ACC112 (cell line): ENCODE results near the gene OAT.
"Not testable (repeated sequence)": the region's sequence is repeated elsewhere in the genome, so short reads cannot be mapped to it uniquely, and the experiment has no call there.

Experiments
- H2AFZ ChIP-seq: fragments of 200-600 bp; sonication (generic); one replicate; pipeline ENCODE4 v1.6.0; 2017; ENCODE audit warnings: antibody characterized with exemption, low read length; ENCODE audit not compliant: unreplicated experiment
- H3K27ac ChIP-seq: fragments of 200-600 bp; sonication (generic); 2 replicates; pipeline ENCODE4 v1.5.1; 2014; ENCODE audit warnings: low read depth, mild to moderate bottlenecking, antibody characterized with exemption, low read length, moderate library complexity
- H3K27me3 ChIP-seq: fragments of 200-600 bp; sonication (generic); 2 replicates; pipeline ENCODE4 v1.6.1; 2014; ENCODE audit warnings: mild to moderate bottlenecking, antibody characterized with exemption, low read length, moderate library complexity, mixed read lengths; ENCODE audit not compliant: insufficient read depth
- H3K36me3 ChIP-seq: fragments of 200-600 bp; sonication (generic); 2 replicates; pipeline ENCODE4 v1.6.1; 2016; ENCODE audit warnings: mild to moderate bottlenecking, antibody characterized with exemption, low read length, moderate library complexity, mixed read lengths; ENCODE audit not compliant: insufficient read depth
- H3K4me1 ChIP-seq: fragments of 200-600 bp; sonication (generic); one replicate; pipeline ENCODE4 v1.6.1; 2016; ENCODE audit warnings: low read length, mixed read lengths; ENCODE audit not compliant: insufficient read depth, unreplicated experiment, control insufficient read depth
- H3K4me3 ChIP-seq: fragments of 200-600 bp; sonication (generic); 2 replicates; pipeline ENCODE4 v1.5.1; 2014; ENCODE audit warnings: mild to moderate bottlenecking, low read depth, low read length
- H3K79me2 ChIP-seq: fragments of 200-600 bp; sonication (generic); one replicate; pipeline ENCODE4 v1.6.0; 2016; ENCODE audit warnings: low read length; ENCODE audit not compliant: control insufficient read depth, unreplicated experiment, insufficient read depth

Gene OAT

GRCh38 chr10:124446830-124447750 lies 28.4 kb upstream of the OAT start:
- Histone ChIP-seq H3K36me3 (no peaks in the 10 kb centered on the region), H2AFZ (no peak overlapping the region), H3K4me3 (no peak overlapping the region), H3K79me2 (no peaks in the 10 kb centered on the region), H3K27ac (no peak overlapping the region), H3K4me1 (no peaks in the 10 kb centered on the region), H3K27me3 (peaks cover 80% of the 10 kb centered on the region)

- not testable (repeated sequence) for H3K4me1 ChIP-seq, H3K79me2 ChIP-seq, H3K4me3 ChIP-seq, H2AFZ ChIP-seq, H3K36me3 ChIP-seq, H3K27ac ChIP-seq
- H3K27me3 ChIP-seq = peaks cover 32% of the 10 kb centered on the region
Measured at GRCh38 chr10:124441694-124442093, 23.0 kb upstream of the OAT start.

- Histone ChIP-seq H2AFZ (no peak overlapping the region), H3K36me3 (no peaks in the 10 kb centered on the region), H3K4me3 (no peak overlapping the region), H3K4me1 (no peaks in the 10 kb centered on the region), H3K27ac (no peak overlapping the region), H3K27me3 (no peaks in the 10 kb centered on the region), H3K79me2 (no peaks in the 10 kb centered on the region)
Measured at GRCh38 chr10:124436191-124436638, 17.5 kb upstream of the OAT start.

GRCh38 chr10:124435683-124436082 lies 17.0 kb upstream of the OAT start:
- H3K4me3 ChIP-seq, H3K4me1 ChIP-seq, H3K79me2 ChIP-seq, H2AFZ ChIP-seq, H3K36me3 ChIP-seq, H3K27ac ChIP-seq, H3K27me3 ChIP-seq: not testable (repeated sequence)

GRCh38 chr10:124433461-124433860 lies 14.7 kb upstream of the OAT start:
- Histone ChIP-seq H2AFZ (no peak overlapping the region), H3K27ac (no peak overlapping the region), H3K4me1 (no peaks in the 10 kb centered on the region)

GRCh38 chr10:124430077-124430476 lies 11.4 kb upstream of the OAT start:
- Histone ChIP-seq H3K4me1 (no peaks in the 10 kb centered on the region), H3K4me3 (no peak overlapping the region), H2AFZ (no peak overlapping the region), H3K79me2 (no peaks in the 10 kb centered on the region), H3K36me3 (no peaks in the 10 kb centered on the region), H3K27ac (no peak overlapping the region), H3K27me3 (peaks cover 31% of the 10 kb centered on the region)

More at GRCh38 chr10:124433461-124433860, 14.7 kb upstream of the OAT start:
- Histone ChIP-seq H3K79me2 (no peaks in the 10 kb centered on the region), H3K27me3 (peaks cover 15% of the 10 kb centered on the region), H3K4me3 (no peak overlapping the region), H3K36me3 (no peaks in the 10 kb centered on the region)

GRCh38 chr10:124429576-124429975 lies 10.9 kb upstream of the OAT start:
- Histone ChIP-seq H3K27me3 (peaks cover 31% of the 10 kb centered on the region), H3K4me1 (no peaks in the 10 kb centered on the region), H3K36me3 (no peaks in the 10 kb centered on the region), H2AFZ (no peak overlapping the region), H3K27ac (no peak overlapping the region), H3K4me3 (no peak overlapping the region), H3K79me2 (no peaks in the 10 kb centered on the region)

GRCh38 chr10:124428207-124428777 lies 9.6 kb upstream of the OAT start:
- no peak overlapping the region for H2AFZ ChIP-seq
- no peak overlapping the region for H3K27ac ChIP-seq
- H3K4me1 ChIP-seq = no peaks in the 10 kb centered on the region
- peaks cover 37% of the 10 kb centered on the region for H3K27me3 ChIP-seq
- H3K36me3 ChIP-seq = no peaks in the 10 kb centered on the region
- H3K4me3 ChIP-seq = no peak overlapping the region
- H3K79me2 ChIP-seq = no peaks in the 10 kb centered on the region

- Histone ChIP-seq H3K27ac (no peak overlapping the region), H2AFZ (no peak overlapping the region), H3K79me2 (no peaks in the 10 kb centered on the region), H3K4me1 (no peaks in the 10 kb centered on the region), H3K36me3 (no peaks in the 10 kb centered on the region), H3K27me3 (peaks cover 52% of the 10 kb centered on the region), H3K4me3 (no peak overlapping the region)
Measured at GRCh38 chr10:124425227-124425962, 6.7 kb upstream of the OAT start.

- Histone ChIP-seq H3K79me2 (no peaks in the 10 kb centered on the region), H3K27ac (no peak overlapping the region), H3K27me3 (peaks cover 40% of the 10 kb centered on the region), H2AFZ (no peak overlapping the region), H3K36me3 (no peaks in the 10 kb centered on the region), H3K4me3 (no peak overlapping the region), H3K4me1 (no peaks in the 10 kb centered on the region)
Measured at GRCh38 chr10:124423813-124424212, 5.1 kb upstream of the OAT start.
